Liver (tissue), 9 donors: Measurements from ENCODE around the gene LACC1. TPM values are rescaled to one million over a fixed set of nuclear protein-coding genes. Genes with fewer than 3 reads are reported as not detected.

Experiments used
- DNase-seq: peaks from one replicate; pipeline ENCODE4 v3.0.0-alpha.2; 2017; ENCODE audit warnings: low spot score
- H3K27ac ChIP-seq, 2 donors: one replicate each; pipeline ENCODE4 v1.7.0; 2013; ENCODE audit warnings: inconsistent platforms in 2 of 2, low read length in 2 of 2, control low read depth in 1 of 2, low read depth in 1 of 2, mild to moderate bottlenecking in 1 of 2
- H3K27me3 ChIP-seq, 4 donors: one replicate each; pipeline versions ENCODE4 v1.6.1 to v1.7.0; 2013; ENCODE audit warnings: low read length in 3 of 4, inconsistent platforms in 1 of 4, mild to moderate bottlenecking in 1 of 4, moderate library complexity in 1 of 4; ENCODE audit not compliant: control insufficient read depth in 4 of 4, insufficient read depth in 4 of 4
- H3K36me3 ChIP-seq, 4 donors: one replicate each; pipeline versions ENCODE4 v1.6.1 to v1.7.0; 2013; ENCODE audit warnings: low read length in 3 of 4, mild to moderate bottlenecking in 3 of 4, low read depth in 1 of 4, moderate library complexity in 1 of 4; ENCODE audit not compliant: control insufficient read depth in 4 of 4, insufficient read depth in 3 of 4
- H3K4me1 ChIP-seq, 4 donors: one replicate each; pipeline versions ENCODE4 v1.6.1 to v1.7.0; 2013; ENCODE audit warnings: low read length in 3 of 4, mild to moderate bottlenecking in 3 of 4, moderate library complexity in 1 of 4; ENCODE audit not compliant: control insufficient read depth in 4 of 4, insufficient read depth in 4 of 4
- H3K4me3 ChIP-seq, 3 donors: one replicate each; pipeline versions ENCODE4 v1.6.1 to v1.7.0; 2013; ENCODE audit warnings: low read length in 3 of 3, control low read depth in 1 of 3, low read depth in 1 of 3, mild to moderate bottlenecking in 1 of 3
- H3K9ac ChIP-seq, 2 donors: one replicate each; pipeline ENCODE4 v1.7.0; 2013; ENCODE audit warnings: low read length in 2 of 2, mild to moderate bottlenecking in 2 of 2, moderate library complexity in 2 of 2, control low read depth in 1 of 2, low read depth in 1 of 2
- H3K9me3 ChIP-seq, 4 donors: one replicate each; pipeline versions ENCODE4 v1.6.1 to v1.7.0; 2013; ENCODE audit warnings: low read length in 3 of 4; ENCODE audit not compliant: control insufficient read depth in 4 of 4
- EGR1 ChIP-seq, 2 donors: IDR thresholded peaks; 2 replicates each; pipeline ENCODE4 v1.6.1; 2016 to 2018; ENCODE audit warnings: antibody characterized with exemption in 2 of 2, low read depth in 2 of 2
- FOXA1 ChIP-seq: IDR thresholded peaks from 2 replicates; pipeline ENCODE4 v1.6.1; 2016; ENCODE audit warnings: antibody characterized with exemption
- HNF4G ChIP-seq: IDR thresholded peaks from 2 replicates; pipeline ENCODE4 v1.6.1; 2016; ENCODE audit warnings: antibody characterized with exemption
- JUND ChIP-seq, 2 donors: IDR thresholded peaks; 2 replicates each; pipeline ENCODE4 v1.6.1; 2016; ENCODE audit warnings: antibody characterized with exemption in 2 of 2
- NR2F2 ChIP-seq: IDR thresholded peaks from 2 replicates; pipeline ENCODE4 v1.6.1; 2016; ENCODE audit warnings: antibody characterized with exemption
- RAD21 ChIP-seq, 2 donors: IDR thresholded peaks; 2 replicates each; pipeline ENCODE4 v1.6.1; 2016; ENCODE audit warnings: antibody characterized with exemption in 2 of 2, mild to moderate bottlenecking in 2 of 2
- SP1 ChIP-seq: IDR thresholded peaks from 2 replicates; pipeline ENCODE4 v1.6.1; 2018; ENCODE audit warnings: antibody characterized with exemption, mild to moderate bottlenecking
- TAF1 ChIP-seq: conservative IDR thresholded peaks from 2 replicates; pipeline ENCODE4 v1.6.1; 2016; ENCODE audit warnings: antibody characterized with exemption, mild to moderate bottlenecking
- WGBS: extraction: QIAGEN DNeasy Blood & Tissue Kit; methylation state at CpG from one replicate; pipeline ENCODE4 v1.1.7; 2013; 5-methylcytosine and 5-hydroxymethylcytosine counted together
- polyA plus RNA-seq, 2 donors: library from polyadenylated mRNA; stranded (reverse) in 1 of 2; unstranded in 1 of 2; fragments of 200-250 nt in 1 of 2; fragments of >200 nt in 1 of 2; fragmentation: Nextera tagmentation in 1 of 2; extraction: Ambion mirVana in 1 of 2; gene quantifications; one replicate each; pipeline versions ENCODE4 v1.2.1 to v1.2.3, GENCODE V29; 2013 to 2015
- total RNA-seq, 2 donors: library from RNA; depleted of rRNA; stranded (reverse); fragments of >200 nt; gene quantifications; one replicate each; pipeline ENCODE4 v1.2.3, GENCODE V29; 2014
- TF ChIP-seq, protein P1 (sequence below): IDR thresholded peaks from 2 replicates; pipeline ENCODE4 v1.6.1; 2016; ENCODE audit warnings: antibody characterized with exemption
- TF ChIP-seq, protein P2 (sequence below): fragments of 150-350 bp; IDR thresholded peaks from 2 replicates; pipeline ENCODE4 v1.5.1; 2017; ENCODE audit warnings: improper control_type of control experiment, low read depth, low read length; ENCODE audit not compliant: missing input control
- TF ChIP-seq, protein P3 (sequence below): IDR thresholded peaks from 2 replicates; pipeline ENCODE4 v1.6.1; 2016; ENCODE audit warnings: antibody characterized with exemption
- TF ChIP-seq, protein P4 (sequence below): IDR thresholded peaks from 2 replicates; pipeline ENCODE4 v1.6.1; 2016; ENCODE audit warnings: antibody characterized with exemption, mild to moderate bottlenecking
- TF ChIP-seq, protein P5 (sequence below): IDR thresholded peaks from 2 replicates; pipeline ENCODE4 v1.6.1; 2016; ENCODE audit warnings: antibody characterized with exemption
- donor health status: healthy.
- donor health status: healthy.
- donor health status: healthy.
- donor health status: healthy.
- donor health status: healthy.

Gene LACC1
- total and polyA plus RNA-seq, 4 donors, result 2.2 to 4.4 (median 2.5) TPM

DNA sequence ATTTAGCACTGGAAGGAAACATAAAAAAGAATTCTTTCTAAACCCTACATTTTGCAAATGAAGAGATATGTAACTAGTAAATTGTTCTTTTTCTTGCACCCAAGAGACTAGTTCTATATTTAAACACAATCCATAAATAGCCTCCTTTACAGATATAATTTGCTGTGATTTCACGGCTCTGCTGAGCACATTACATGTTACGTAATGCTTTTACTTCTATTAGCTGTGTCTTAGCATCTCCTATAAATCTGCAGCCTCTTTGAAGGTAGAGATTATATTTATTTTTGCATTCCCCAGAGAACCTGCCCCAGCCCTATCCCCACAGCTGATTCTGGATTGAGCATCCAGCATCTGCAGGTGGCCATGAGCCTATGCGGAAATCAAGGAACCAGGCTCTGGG is 32.2 kb downstream of the LACC1 start:
- Histone ChIP-seq H3K4me1 (peaks cover 0 to 5% (median 0%) of the 10 kb centered on the region in 4 donors), H3K9ac (no peak overlapping the region), H3K9me3 (no peaks in the 10 kb centered on the region), H3K36me3 (no peaks in the 10 kb centered on the region), H3K4me3 (no peak overlapping the region), H3K27me3 (no peaks in the 10 kb centered on the region), H3K27ac (no peak overlapping the region)
- 83% methylated on average over 3 of the region's 3 CpGs for WGBS
- no peak for TF ChIP-seq HNF4G
- TF ChIP-seq TAF1, result no peak
- no peak for TF ChIP-seq RAD21 (IDR thresholded peaks at IDR 0.05)
- TF ChIP-seq SP1, result no peak
- no peak for TF ChIP-seq EGR1 (IDR thresholded peaks at IDR 0.05; ENCODE audit: low read depth in 2 of 2)
- TF ChIP-seq, protein P1, sequence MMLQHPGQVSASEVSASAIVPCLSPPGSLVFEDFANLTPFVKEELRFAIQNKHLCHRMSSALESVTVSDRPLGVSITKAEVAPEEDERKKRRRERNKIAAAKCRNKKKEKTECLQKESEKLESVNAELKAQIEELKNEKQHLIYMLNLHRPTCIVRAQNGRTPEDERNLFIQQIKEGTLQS, result no peak
- TF ChIP-seq, protein P2, sequence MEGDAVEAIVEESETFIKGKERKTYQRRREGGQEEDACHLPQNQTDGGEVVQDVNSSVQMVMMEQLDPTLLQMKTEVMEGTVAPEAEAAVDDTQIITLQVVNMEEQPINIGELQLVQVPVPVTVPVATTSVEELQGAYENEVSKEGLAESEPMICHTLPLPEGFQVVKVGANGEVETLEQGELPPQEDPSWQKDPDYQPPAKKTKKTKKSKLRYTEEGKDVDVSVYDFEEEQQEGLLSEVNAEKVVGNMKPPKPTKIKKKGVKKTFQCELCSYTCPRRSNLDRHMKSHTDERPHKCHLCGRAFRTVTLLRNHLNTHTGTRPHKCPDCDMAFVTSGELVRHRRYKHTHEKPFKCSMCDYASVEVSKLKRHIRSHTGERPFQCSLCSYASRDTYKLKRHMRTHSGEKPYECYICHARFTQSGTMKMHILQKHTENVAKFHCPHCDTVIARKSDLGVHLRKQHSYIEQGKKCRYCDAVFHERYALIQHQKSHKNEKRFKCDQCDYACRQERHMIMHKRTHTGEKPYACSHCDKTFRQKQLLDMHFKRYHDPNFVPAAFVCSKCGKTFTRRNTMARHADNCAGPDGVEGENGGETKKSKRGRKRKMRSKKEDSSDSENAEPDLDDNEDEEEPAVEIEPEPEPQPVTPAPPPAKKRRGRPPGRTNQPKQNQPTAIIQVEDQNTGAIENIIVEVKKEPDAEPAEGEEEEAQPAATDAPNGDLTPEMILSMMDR, result no peak
- TF ChIP-seq, protein P3, sequence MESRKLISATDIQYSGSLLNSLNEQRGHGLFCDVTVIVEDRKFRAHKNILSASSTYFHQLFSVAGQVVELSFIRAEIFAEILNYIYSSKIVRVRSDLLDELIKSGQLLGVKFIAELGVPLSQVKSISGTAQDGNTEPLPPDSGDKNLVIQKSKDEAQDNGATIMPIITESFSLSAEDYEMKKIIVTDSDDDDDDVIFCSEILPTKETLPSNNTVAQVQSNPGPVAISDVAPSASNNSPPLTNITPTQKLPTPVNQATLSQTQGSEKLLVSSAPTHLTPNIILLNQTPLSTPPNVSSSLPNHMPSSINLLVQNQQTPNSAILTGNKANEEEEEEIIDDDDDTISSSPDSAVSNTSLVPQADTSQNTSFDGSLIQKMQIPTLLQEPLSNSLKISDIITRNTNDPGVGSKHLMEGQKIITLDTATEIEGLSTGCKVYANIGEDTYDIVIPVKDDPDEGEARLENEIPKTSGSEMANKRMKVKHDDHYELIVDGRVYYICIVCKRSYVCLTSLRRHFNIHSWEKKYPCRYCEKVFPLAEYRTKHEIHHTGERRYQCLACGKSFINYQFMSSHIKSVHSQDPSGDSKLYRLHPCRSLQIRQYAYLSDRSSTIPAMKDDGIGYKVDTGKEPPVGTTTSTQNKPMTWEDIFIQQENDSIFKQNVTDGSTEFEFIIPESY, result no peak
- TF ChIP-seq, protein P4, sequence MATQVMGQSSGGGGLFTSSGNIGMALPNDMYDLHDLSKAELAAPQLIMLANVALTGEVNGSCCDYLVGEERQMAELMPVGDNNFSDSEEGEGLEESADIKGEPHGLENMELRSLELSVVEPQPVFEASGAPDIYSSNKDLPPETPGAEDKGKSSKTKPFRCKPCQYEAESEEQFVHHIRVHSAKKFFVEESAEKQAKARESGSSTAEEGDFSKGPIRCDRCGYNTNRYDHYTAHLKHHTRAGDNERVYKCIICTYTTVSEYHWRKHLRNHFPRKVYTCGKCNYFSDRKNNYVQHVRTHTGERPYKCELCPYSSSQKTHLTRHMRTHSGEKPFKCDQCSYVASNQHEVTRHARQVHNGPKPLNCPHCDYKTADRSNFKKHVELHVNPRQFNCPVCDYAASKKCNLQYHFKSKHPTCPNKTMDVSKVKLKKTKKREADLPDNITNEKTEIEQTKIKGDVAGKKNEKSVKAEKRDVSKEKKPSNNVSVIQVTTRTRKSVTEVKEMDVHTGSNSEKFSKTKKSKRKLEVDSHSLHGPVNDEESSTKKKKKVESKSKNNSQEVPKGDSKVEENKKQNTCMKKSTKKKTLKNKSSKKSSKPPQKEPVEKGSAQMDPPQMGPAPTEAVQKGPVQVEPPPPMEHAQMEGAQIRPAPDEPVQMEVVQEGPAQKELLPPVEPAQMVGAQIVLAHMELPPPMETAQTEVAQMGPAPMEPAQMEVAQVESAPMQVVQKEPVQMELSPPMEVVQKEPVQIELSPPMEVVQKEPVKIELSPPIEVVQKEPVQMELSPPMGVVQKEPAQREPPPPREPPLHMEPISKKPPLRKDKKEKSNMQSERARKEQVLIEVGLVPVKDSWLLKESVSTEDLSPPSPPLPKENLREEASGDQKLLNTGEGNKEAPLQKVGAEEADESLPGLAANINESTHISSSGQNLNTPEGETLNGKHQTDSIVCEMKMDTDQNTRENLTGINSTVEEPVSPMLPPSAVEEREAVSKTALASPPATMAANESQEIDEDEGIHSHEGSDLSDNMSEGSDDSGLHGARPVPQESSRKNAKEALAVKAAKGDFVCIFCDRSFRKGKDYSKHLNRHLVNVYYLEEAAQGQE, result no peak
- no peak for DNase-seq

DNA sequence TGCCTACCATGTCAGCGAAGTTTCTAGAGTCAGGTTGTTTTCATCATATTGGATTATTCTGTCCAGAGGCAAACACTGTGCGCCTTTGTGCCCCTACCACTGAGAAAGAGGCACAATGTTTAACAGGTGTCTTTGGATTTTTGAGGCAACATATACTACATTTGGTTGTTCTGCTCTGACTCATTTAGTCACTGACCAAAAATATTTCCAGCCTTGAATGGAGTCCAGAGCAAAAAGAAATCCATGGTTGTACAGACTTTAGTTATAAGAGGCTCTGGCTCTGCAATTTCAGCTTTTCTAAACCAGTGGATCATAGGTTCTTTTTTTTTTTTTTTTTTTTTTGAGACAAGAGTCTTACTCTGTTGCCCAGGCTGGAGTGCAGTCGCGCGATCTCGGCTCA is 35.7 kb downstream of the LACC1 start:
- H3K4me3 ChIP-seq, result no peak overlapping the region
- WGBS, result 87% methylated on average over 6 of the region's 6 CpGs
- no peak for DNase-seq

More for the DNA sequence above, 35.7 kb downstream of the LACC1 start:
- Histone ChIP-seq H3K36me3 (no peaks in the 10 kb centered on the region), H3K9me3 (no peaks in the 10 kb centered on the region), H3K9ac (no peak overlapping the region), H3K27me3 (no peaks in the 10 kb centered on the region), H3K4me1 (no peaks in the 10 kb centered on the region), H3K27ac (no peak overlapping the region)
- TF ChIP-seq NR2F2, result no peak
- TF ChIP-seq HNF4G, result no peak
- TF ChIP-seq, protein P5, sequence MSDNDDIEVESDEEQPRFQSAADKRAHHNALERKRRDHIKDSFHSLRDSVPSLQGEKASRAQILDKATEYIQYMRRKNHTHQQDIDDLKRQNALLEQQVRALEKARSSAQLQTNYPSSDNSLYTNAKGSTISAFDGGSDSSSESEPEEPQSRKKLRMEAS, result no peak
- TF ChIP-seq FOXA1, result no peak
- no peak for TF ChIP-seq TAF1
- TF ChIP-seq, protein P2, result no peak
- TF ChIP-seq, protein P3, result no peak
- no peak for TF ChIP-seq JUND (IDR thresholded peaks at IDR 0.05)
